Measurements from ENCODE around the gene ZSCAN20.

The ZSCAN20 gene

DNA sequence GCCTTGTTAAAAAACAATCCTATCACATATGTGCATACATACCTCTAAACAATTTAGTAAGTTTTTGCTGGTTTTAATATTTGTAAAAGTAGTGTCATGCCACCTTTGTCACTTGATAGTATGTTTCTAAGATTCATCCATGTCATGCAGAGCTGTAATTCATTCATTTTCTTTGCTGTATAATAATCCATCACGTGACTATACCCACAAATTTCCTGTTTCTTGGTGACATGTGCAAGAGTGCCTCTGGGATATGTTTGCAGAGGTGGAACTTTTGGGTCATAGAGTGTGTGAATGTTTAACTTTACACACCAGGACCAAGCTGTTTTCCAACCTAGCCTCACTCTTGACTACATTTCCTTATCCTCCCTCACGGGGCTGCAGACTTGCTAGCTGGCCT lies 62.9 kb downstream of the ZSCAN20 start:
- DNase-seq (ENCODE audit: low read depth), result no peak
- no peak overlapping the region for H3K4me3 ChIP-seq (ENCODE audit: control insufficient read depth, low read depth, low read length)
- TF ChIP-seq, protein P1, sequence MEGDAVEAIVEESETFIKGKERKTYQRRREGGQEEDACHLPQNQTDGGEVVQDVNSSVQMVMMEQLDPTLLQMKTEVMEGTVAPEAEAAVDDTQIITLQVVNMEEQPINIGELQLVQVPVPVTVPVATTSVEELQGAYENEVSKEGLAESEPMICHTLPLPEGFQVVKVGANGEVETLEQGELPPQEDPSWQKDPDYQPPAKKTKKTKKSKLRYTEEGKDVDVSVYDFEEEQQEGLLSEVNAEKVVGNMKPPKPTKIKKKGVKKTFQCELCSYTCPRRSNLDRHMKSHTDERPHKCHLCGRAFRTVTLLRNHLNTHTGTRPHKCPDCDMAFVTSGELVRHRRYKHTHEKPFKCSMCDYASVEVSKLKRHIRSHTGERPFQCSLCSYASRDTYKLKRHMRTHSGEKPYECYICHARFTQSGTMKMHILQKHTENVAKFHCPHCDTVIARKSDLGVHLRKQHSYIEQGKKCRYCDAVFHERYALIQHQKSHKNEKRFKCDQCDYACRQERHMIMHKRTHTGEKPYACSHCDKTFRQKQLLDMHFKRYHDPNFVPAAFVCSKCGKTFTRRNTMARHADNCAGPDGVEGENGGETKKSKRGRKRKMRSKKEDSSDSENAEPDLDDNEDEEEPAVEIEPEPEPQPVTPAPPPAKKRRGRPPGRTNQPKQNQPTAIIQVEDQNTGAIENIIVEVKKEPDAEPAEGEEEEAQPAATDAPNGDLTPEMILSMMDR (IDR thresholded peaks at IDR 0.05; ENCODE audit: control insufficient read depth, insufficient read depth, low read depth, low read length, missing control alignments), result no peak

DNA sequence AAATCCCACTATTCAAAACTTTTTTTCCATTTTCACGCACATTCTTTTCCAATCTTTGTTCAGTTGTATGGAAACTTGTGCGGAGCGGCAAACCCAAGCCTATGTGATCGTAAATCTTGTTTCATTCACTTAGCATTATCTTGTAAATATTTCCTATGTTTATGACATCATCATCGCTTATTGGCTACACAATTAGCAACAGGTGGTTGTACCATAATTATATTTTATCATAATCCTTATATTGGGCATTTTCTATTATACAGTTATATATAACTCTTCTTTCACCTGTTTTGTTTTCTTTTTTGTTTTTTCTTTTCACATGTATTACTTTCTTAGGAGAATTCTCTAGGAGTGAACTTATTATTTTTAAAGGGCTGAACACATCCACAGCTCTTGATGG lies 65.4 kb downstream of the ZSCAN20 start:
- DNase-seq (ENCODE audit: low read depth), result no peak
- no peak overlapping the region for H3K4me3 ChIP-seq (ENCODE audit: control insufficient read depth, low read depth, low read length)
- TF ChIP-seq, protein P1 (IDR thresholded peaks at IDR 0.05; ENCODE audit: control insufficient read depth, insufficient read depth, low read depth, low read length, missing control alignments), result no peak

DNA sequence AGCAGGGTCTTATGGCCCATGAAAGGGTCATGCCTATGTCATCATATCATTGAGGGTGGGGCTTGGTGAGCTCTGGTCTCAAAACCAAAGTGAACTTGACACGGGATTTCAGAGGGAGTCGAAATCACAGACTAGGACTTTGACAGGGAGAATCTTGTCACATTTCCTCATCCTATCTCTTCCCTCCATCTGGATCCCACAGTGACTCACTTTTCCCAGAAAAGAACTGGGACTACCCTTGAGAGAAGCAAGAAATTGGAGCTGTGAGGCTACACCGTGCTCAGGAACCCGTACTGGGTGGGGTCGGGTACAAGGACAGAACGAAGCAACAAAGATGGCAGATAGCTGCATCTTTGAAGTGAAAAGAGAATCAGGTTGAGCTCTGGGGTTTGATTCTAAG lies 69.5 kb downstream of the ZSCAN20 start:
- TF ChIP-seq, protein P1 (IDR thresholded peaks at IDR 0.05; ENCODE audit: control insufficient read depth, insufficient read depth, low read depth, low read length, missing control alignments), result no peak
- DNase-seq (ENCODE audit: low read depth), result no peak

More for the DNA sequence above, 69.5 kb downstream of the ZSCAN20 start:
- no peak overlapping the region for H3K4me3 ChIP-seq (ENCODE audit: control insufficient read depth, low read depth, low read length)
